ENCODE measurements around the gene ZNF574. TPM values are rescaled to one million over a fixed set of nuclear protein-coding genes. Genes with fewer than 3 reads are reported as not detected.

The ZNF574 gene
- total RNA-seq, 1 experiment from 2014 or later: 35.6 TPM

- Histone ChIP-seq H3K23ac (ENCODE audit: insufficient read length, low read depth, low read length) (no peak overlapping the region), H4K8ac (replicated peaks; ENCODE audit: insufficient read length, low read depth, low read length) (no peak overlapping the region), H3K4me2 (ENCODE audit: insufficient read depth, insufficient read length, low read length) (no peak overlapping the region), H3K79me2 (ENCODE audit: insufficient read depth, low read length) (no peaks in the 10 kb centered on the region), H3K4ac (ENCODE audit: low read depth, low read length) (no peak overlapping the region), H3K14ac (ENCODE audit: insufficient read depth, low read length) (no peak overlapping the region), H2AFZ (ENCODE audit: low read length) (no peak overlapping the region), H2BK15ac (ENCODE audit: low read depth, low read length) (no peak overlapping the region), H2BK5ac (ENCODE audit: insufficient read length, low read length) (no peak overlapping the region), H3K27me3 (ENCODE audit: insufficient read depth, low read length) (no peaks in the 10 kb centered on the region), H3K79me1 (ENCODE audit: insufficient read depth, low read depth, low read length, poor library complexity, severe bottlenecking) (no peaks in the 10 kb centered on the region), H3K56ac (ENCODE audit: insufficient read length, low read depth, low read length) (no peak overlapping the region), H3K4me1 (ENCODE audit: insufficient read depth, low read length) (no peaks in the 10 kb centered on the region), H2BK120ac (ENCODE audit: low read depth, low read length, poor library complexity, severe bottlenecking) (no peak overlapping the region), H3K27ac (ENCODE audit: insufficient read length, low read depth, low read length) (no peak overlapping the region), H2BK20ac (ENCODE audit: low read depth, low read length, poor library complexity, severe bottlenecking) (no peak overlapping the region), H4K91ac (ENCODE audit: insufficient read length, low read depth, low read length) (no peak overlapping the region), H2BK12ac (ENCODE audit: insufficient read length, low read depth, low read length) (no peak overlapping the region), H3K9me3 (ENCODE audit: control insufficient read depth, low read depth, low read length) (no peaks in the 10 kb centered on the region), H4K20me1 (ENCODE audit: control insufficient read depth, insufficient read depth, insufficient read length) (no peaks in the 10 kb centered on the region), H3K9ac (ENCODE audit: extremely low read depth, insufficient read length, low read length) (no peak overlapping the region), H3K23me2 (ENCODE audit: insufficient read length, low read depth, low read length, poor library complexity, severe bottlenecking) (no peaks in the 10 kb centered on the region), H4K5ac (ENCODE audit: insufficient read length, low read depth, low read length) (no peak overlapping the region), H3T11ph (ENCODE audit: low read length) (no peak overlapping the region), H3K18ac (ENCODE audit: insufficient read length, low read depth, low read length) (no peak overlapping the region), H2AK5ac (ENCODE audit: insufficient read length, low read length) (no peak overlapping the region)
- WGBS (ENCODE audit: extremely low coverage, insufficient read length, low lambda C conversion rate): no CpG with 5 or more reads among the region's 11 CpGs
- Mint-ChIP-seq H3K27me3 (ENCODE audit: low read depth) (peaks cover 3% of the 10 kb centered on the region), H3K9me3 (no peaks in the 10 kb centered on the region), H3K27ac (no peak overlapping the region), H3K4me1 (peaks cover 14 to 42% of the 10 kb centered on the region in 2 experiments), H3K36me3 (ENCODE audit: insufficient read depth in 1 of 3, low read depth in 3 of 3) (peaks cover 2 to 6% (median 3%) of the 10 kb centered on the region in 3 experiments; a peak in 5 of 7 replicates), H3K4me3 (no peak overlapping the region)
- DNase-seq: no peak
- TF ChIP-seq, protein P1, sequence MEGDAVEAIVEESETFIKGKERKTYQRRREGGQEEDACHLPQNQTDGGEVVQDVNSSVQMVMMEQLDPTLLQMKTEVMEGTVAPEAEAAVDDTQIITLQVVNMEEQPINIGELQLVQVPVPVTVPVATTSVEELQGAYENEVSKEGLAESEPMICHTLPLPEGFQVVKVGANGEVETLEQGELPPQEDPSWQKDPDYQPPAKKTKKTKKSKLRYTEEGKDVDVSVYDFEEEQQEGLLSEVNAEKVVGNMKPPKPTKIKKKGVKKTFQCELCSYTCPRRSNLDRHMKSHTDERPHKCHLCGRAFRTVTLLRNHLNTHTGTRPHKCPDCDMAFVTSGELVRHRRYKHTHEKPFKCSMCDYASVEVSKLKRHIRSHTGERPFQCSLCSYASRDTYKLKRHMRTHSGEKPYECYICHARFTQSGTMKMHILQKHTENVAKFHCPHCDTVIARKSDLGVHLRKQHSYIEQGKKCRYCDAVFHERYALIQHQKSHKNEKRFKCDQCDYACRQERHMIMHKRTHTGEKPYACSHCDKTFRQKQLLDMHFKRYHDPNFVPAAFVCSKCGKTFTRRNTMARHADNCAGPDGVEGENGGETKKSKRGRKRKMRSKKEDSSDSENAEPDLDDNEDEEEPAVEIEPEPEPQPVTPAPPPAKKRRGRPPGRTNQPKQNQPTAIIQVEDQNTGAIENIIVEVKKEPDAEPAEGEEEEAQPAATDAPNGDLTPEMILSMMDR (conservative IDR thresholded peaks at IDR 0.05): no peak
These were observed 11.0 kb downstream of the ZNF574 start for GRCh38 chr19:42086770-42087550.

Data from H9 (cell line).